T-cell (primary cell): ENCODE measurements around the gene SATL1. TPM values are rescaled to one million over a fixed set of nuclear protein-coding genes. Genes with fewer than 3 reads are reported as not detected.
"Not testable (repeated sequence)": the region's sequence is repeated elsewhere in the genome, so short reads cannot be mapped to it uniquely, and the experiment has no call there.

Experiments used
- ATAC-seq, 4 experiments: fragments of 200-7000 bp in 3 of 4; fragments of 150-1000 bp in 1 of 4; cut with Tn5 transposase; replicated peaks in 1 of 4; 1 replicate in 3 of 4; 2 replicates in 1 of 4; pipeline ENCODE4 v1.10.0; 2021; ENCODE audit warnings: moderate library complexity in 3 of 4, mild to moderate bottlenecking in 2 of 4, moderate number of reproducible peaks in 1 of 4
- CTCF ChIA-PET, 2 donors: fragments of 300-600 bp; sonication (Branson Sonifier 250); formaldehyde crosslinking; loops; one replicate each; lab custom pipeline; 2022; ENCODE audit warnings: antibody characterized with exemption in 2 of 2; lab: Charles Lee
- POLR2A ChIA-PET, 2 donors: fragments of 300-600 bp; sonication (Branson Sonifier 250); formaldehyde crosslinking; loops; one replicate each; lab custom pipeline; 2022; ENCODE audit warnings: antibody characterized with exemption in 2 of 2; lab: Charles Lee
- DNase-seq, 35 experiments: peaks; one replicate each; pipeline versions ENCODE4 v3.0.0 to v3.0.0-alpha.2; 2013 to 2023
- H3K27ac ChIP-seq: one replicate; pipeline ENCODE4 v1.5.1; 2013; ENCODE audit warnings: low read length
- H3K27me3 ChIP-seq, 2 experiments: replicated peaks in 1 of 2; 1 replicate in 1 of 2; 2 replicates in 1 of 2; pipeline versions ENCODE4 v1.6.1 to v1.7.0; 2013; ENCODE audit warnings: low read length in 1 of 2, mixed read lengths in 1 of 2; ENCODE audit not compliant: control insufficient read depth in 2 of 2, insufficient read depth in 2 of 2; ENCODE audit errors: extremely low read depth in 1 of 2
- H3K36me3 ChIP-seq, 2 donors: 1 replicate in 1 of 2; 2 replicates in 1 of 2; pipeline versions ENCODE4 v1.6.1 to v1.7.0; 2013; ENCODE audit warnings: low read length in 1 of 2; ENCODE audit not compliant: control insufficient read depth in 2 of 2, insufficient read depth in 1 of 2; ENCODE audit errors: extremely low read depth in 1 of 2
- H3K4me1 ChIP-seq, 2 experiments: 1 replicate in 1 of 2; 2 replicates in 1 of 2; pipeline versions ENCODE4 v1.6.1 to v1.7.0; 2013; ENCODE audit warnings: low read length in 2 of 2, mixed read lengths in 1 of 2; ENCODE audit not compliant: insufficient read depth in 2 of 2, control insufficient read depth in 1 of 2; ENCODE audit errors: extremely low read depth in 1 of 2
- H3K4me3 ChIP-seq, 2 donors: 1 replicate in 1 of 2; 2 replicates in 1 of 2; pipeline versions ENCODE4 v1.5.1 to v1.7.0; 2013; ENCODE audit warnings: mild to moderate bottlenecking in 2 of 2, low read length in 1 of 2, moderate library complexity in 1 of 2; ENCODE audit not compliant: control insufficient read depth in 1 of 2; ENCODE audit errors: extremely low read depth in 1 of 2
- H3K9me3 ChIP-seq: 2 replicates; pipeline ENCODE4 v1.7.0; 2013
- H3K27ac Mint-ChIP-seq, 2 donors: one replicate each; pipeline ENCODE4 v1.8.0; 2020 to 2021; ENCODE audit warnings: mild to moderate bottlenecking in 2 of 2, mixed read lengths in 2 of 2
- H3K27me3 Mint-ChIP-seq, 2 donors: one replicate each; pipeline ENCODE4 v1.8.0; 2021 to 2022; ENCODE audit warnings: mixed read lengths in 2 of 2
- H3K36me3 Mint-ChIP-seq: one replicate; pipeline ENCODE4 v1.8.0; 2021; ENCODE audit warnings: mixed read lengths
- H3K4me1 Mint-ChIP-seq, 3 donors: one replicate each; pipeline ENCODE4 v1.8.0; 2020 to 2022; ENCODE audit warnings: mixed read lengths in 3 of 3, mild to moderate bottlenecking in 1 of 3
- H3K4me3 Mint-ChIP-seq, 3 donors: one replicate each; pipeline ENCODE4 v1.8.0; 2020 to 2022; ENCODE audit warnings: mild to moderate bottlenecking in 3 of 3, mixed read lengths in 3 of 3, moderate library complexity in 3 of 3
- H3K9me3 Mint-ChIP-seq, 3 donors: one replicate each; pipeline ENCODE4 v1.8.0; 2020 to 2022; ENCODE audit warnings: mixed read lengths in 3 of 3
- WGBS: methylation state at CpG from one replicate; pipeline ENCODE4 v1.1.5; 2013; ENCODE audit warnings: missing lambda C conversion rate; ENCODE audit not compliant: insufficient coverage; 5-methylcytosine and 5-hydroxymethylcytosine counted together
- total RNA-seq, 35 experiments: library from RNA in 6 of 35; stranded (reverse) in 6 of 35; fragments of 120-200 nt in 1 of 35; gene quantifications; one replicate each; pipeline versions ENCODE4 v1.2.1 to v1.2.4 and lab custom pipeline; 2013 to 2026

Gene SATL1
- total RNA-seq, 5 donors from 2014 or later (not counting 1 experiment from before 2014, with no cell fraction given) = 0.10 TPM; not detected in 4

DNA sequence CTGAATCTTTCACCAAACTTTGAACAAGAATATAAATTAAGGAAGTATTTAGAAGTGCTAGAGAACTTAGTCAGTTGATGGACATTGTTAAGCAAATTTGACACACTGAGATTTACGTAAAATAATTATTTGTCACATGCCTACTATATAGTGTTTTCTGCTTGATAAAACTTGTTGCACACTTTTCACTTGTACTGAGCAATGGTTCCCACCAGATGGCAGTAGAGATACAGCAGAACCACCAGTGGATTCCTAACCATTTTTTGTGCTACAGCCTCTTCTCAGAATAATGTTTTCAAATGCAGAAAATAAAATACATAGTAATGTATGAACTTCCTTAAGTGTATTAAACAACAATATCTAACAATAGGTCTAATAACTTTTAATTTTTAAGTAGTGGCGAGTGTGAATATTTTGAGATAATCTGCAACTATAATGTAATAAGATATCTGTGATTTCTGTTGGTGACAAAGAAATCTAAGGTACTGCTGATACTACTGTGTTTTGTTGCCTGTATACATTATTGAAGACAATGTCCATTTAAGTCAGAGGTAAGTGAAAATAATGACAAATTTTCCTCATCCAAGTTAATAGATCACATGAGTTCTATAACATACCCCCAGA, 158.7 kb downstream of the SATL1 start:
- no peaks in the 10 kb centered on the region for H3K36me3 ChIP-seq
- Mint-ChIP-seq H3K27ac (no peak overlapping the region), H3K4me3 (no peak overlapping the region), H3K27me3 (peaks cover 0 to 17% of the 10 kb centered on the region in 2 donors), H3K36me3 (peaks cover 43% of the 10 kb centered on the region), H3K9me3 (no peaks in the 10 kb centered on the region), H3K4me1 (no peaks in the 10 kb centered on the region)
- H3K27ac ChIP-seq = no peak overlapping the region
- ChIA-PET CTCF (interaction anchor here in 1 of 2 donors (0.6 to 2.4 kb wide), 3 partner anchors 10 to 82 kb away, joined by 3 to 6 read pairs (median 4); no protein-coding TSS in a partner anchor), POLR2A (no interaction called here)
- ATAC-seq = peak in 1 of 4 experiments; percentile 40
- no peaks in the 10 kb centered on the region for H3K4me1 ChIP-seq
- WGBS = no CpG with 5 or more reads among the region's 2 CpGs
- DNase-seq = peak in 5 of 35 experiments; percentile 0 to 40 (median 7)
- no peaks in the 10 kb centered on the region for H3K9me3 ChIP-seq
- no peaks in the 10 kb centered on the region for H3K27me3 ChIP-seq
- no peak overlapping the region for H3K4me3 ChIP-seq

- no CpG with 5 or more reads among the region's 1 CpG for WGBS
- H3K4me1 ChIP-seq, DNase-seq, H3K4me1 Mint-ChIP-seq, H3K27me3 Mint-ChIP-seq, POLR2A ChIA-PET, H3K4me3 Mint-ChIP-seq, CTCF ChIA-PET, H3K27me3 ChIP-seq, H3K4me3 ChIP-seq, H3K9me3 Mint-ChIP-seq, H3K36me3 ChIP-seq, H3K27ac ChIP-seq, ATAC-seq, H3K27ac Mint-ChIP-seq, H3K9me3 ChIP-seq: not testable (repeated sequence)
- H3K36me3 Mint-ChIP-seq = peaks cover 54% of the 10 kb centered on the region
Observed at GRCh38 chrX:85077247-85077646, 166.3 kb downstream of the SATL1 start.

DNA sequence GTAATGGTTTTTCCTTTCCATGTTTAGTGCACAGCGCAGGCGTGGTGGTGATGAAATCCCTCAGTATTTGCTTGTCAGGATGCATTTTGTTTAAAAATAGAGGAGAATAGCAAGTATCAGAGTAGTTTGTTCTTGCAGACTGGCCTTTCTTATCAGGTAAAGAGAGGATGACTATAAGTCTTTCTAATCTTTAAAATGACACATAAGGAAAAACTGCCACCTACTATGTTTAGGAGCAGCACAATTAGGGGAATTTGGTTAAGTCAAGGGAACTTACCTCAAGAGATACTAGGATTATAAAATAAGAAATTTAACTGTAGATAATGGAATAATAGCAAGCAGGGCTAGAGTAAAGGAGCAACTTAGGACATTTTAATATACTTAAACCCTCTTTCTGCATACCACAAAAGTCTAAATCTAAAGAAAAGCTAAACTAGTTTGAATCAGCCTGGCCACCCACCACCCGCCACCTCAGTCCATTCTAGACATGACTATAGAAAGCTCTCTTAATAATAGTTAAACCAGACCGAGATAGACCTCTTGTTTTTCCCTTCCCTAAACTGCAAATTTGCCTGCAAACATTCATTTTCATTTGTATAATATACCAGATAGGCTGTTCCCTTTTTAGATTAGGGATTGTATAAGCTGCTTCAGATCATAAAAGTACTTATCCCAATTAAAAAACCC, 177.9 kb downstream of the SATL1 start:
- no peaks in the 10 kb centered on the region for H3K27me3 Mint-ChIP-seq
- H3K27ac ChIP-seq = no peak overlapping the region
- CTCF ChIA-PET = interaction anchor here in 1 of 2 donors (0.6 to 0.9 kb wide), 2 partner anchors 18 to 167 kb away, joined by 3 to 9 read pairs; no protein-coding TSS in a partner anchor

GRCh38 chrX:85052636-85053343, 190.8 kb downstream of the SATL1 start:
- no peaks in the 10 kb centered on the region for H3K9me3 Mint-ChIP-seq
- H3K4me1 Mint-ChIP-seq = no peaks in the 10 kb centered on the region
- Histone ChIP-seq H3K4me3 (no peak overlapping the region), H3K4me1 (no peaks in the 10 kb centered on the region), H3K27ac (no peak overlapping the region), H3K9me3 (no peaks in the 10 kb centered on the region), H3K36me3 (no peaks in the 10 kb centered on the region), H3K27me3 (no peaks in the 10 kb centered on the region)
- H3K4me3 Mint-ChIP-seq = no peak overlapping the region
- ATAC-seq (no peak), DNase-seq (peak in 1 of 35 experiments; percentile 1)
- H3K27me3 Mint-ChIP-seq = no peaks in the 10 kb centered on the region
- ChIA-PET POLR2A (no interaction called here), CTCF (interaction anchor here (0.6 kb wide), 2 partner anchors 113 to 1006 kb away, joined by 3 read pairs; no protein-coding TSS in a partner anchor)
- peaks cover 3% of the 10 kb centered on the region for H3K36me3 Mint-ChIP-seq
- WGBS = no CpG with 5 or more reads among the region's 2 CpGs
- no peak overlapping the region for H3K27ac Mint-ChIP-seq

More for the DNA sequence above, 177.9 kb downstream of the SATL1 start:
- H3K36me3 Mint-ChIP-seq = peaks cover 40% of the 10 kb centered on the region
- Histone ChIP-seq H3K9me3 (no peaks in the 10 kb centered on the region), H3K4me3 (no peak overlapping the region), H3K4me1 (no peaks in the 10 kb centered on the region), H3K36me3 (no peaks in the 10 kb centered on the region), H3K27me3 (no peaks in the 10 kb centered on the region)
- no peaks in the 10 kb centered on the region for H3K9me3 Mint-ChIP-seq
- H3K4me1 Mint-ChIP-seq = no peaks in the 10 kb centered on the region
- ATAC-seq = no peak
- no peak overlapping the region for H3K27ac Mint-ChIP-seq
- DNase-seq = no peak
- POLR2A ChIA-PET = no interaction called here
- no CpG with 5 or more reads among the region's 4 CpGs for WGBS
- no peak overlapping the region for H3K4me3 Mint-ChIP-seq

DNA sequence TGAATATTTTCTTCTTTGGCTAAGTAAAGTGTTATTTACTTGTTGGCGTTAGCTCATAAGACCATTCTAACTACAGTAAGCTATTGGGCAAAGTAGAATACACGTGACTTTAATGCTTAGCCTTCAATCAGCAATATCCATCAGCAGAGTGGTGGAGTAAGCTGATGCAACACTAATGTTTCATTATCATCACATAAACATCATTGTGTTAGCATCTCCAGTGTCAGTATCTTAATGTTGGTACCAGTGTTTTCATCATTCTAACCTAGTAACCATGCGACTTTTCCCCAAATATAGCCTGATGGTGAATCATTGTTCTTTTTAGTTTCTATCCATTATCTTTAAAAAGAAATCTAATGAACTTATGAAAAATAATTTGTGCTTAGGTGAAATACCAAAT, 191.4 kb downstream of the SATL1 start:
- ChIA-PET POLR2A (no interaction called here), CTCF (no interaction called here)
- no peak overlapping the region for H3K4me3 Mint-ChIP-seq
- Histone ChIP-seq H3K4me3 (no peak overlapping the region), H3K27ac (no peak overlapping the region), H3K9me3 (no peaks in the 10 kb centered on the region), H3K27me3 (no peaks in the 10 kb centered on the region), H3K36me3 (no peaks in the 10 kb centered on the region), H3K4me1 (no peaks in the 10 kb centered on the region)
- H3K9me3 Mint-ChIP-seq = no peaks in the 10 kb centered on the region
- no peaks in the 10 kb centered on the region for H3K4me1 Mint-ChIP-seq
- ATAC-seq (no peak), DNase-seq (no peak)
- no peak overlapping the region for H3K27ac Mint-ChIP-seq
- peaks cover 4% of the 10 kb centered on the region for H3K36me3 Mint-ChIP-seq
- WGBS = no CpG with 5 or more reads among the region's 3 CpGs
- H3K27me3 Mint-ChIP-seq = no peaks in the 10 kb centered on the region

DNA sequence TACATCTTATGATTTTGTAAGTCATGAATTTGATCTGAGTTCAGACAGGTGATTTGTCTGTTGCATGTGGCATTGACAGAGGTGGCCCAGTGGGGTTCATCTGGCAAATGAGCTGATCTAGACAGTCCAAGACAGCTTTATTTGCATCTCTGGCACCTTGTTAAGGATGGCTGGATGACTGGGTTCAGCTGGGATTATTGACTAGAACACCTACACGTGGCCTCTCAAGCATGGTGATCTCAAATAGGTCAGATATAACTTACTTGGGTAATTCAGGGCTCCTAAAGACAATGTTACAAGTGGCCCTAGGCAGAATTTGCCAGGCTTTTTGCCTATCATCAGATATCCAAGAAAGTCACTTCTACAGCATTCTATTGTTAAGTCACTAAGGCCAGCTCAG, 192.0 kb downstream of the SATL1 start:
- ATAC-seq = no peak
- H3K4me1 ChIP-seq = no peaks in the 10 kb centered on the region
- Mint-ChIP-seq H3K27me3 (no peaks in the 10 kb centered on the region), H3K4me1 (no peaks in the 10 kb centered on the region), H3K36me3 (peaks cover 5% of the 10 kb centered on the region), H3K9me3 (no peaks in the 10 kb centered on the region), H3K27ac (no peak overlapping the region), H3K4me3 (no peak overlapping the region)
- H3K36me3 ChIP-seq = no peaks in the 10 kb centered on the region
- no peak for DNase-seq
- 100% methylated on average over 1 of the region's 1 CpG for WGBS
- H3K4me3 ChIP-seq = no peak overlapping the region
- ChIA-PET CTCF (no interaction called here), POLR2A (no interaction called here)
- no peaks in the 10 kb centered on the region for H3K27me3 ChIP-seq
- no peak overlapping the region for H3K27ac ChIP-seq
- no peaks in the 10 kb centered on the region for H3K9me3 ChIP-seq
